Measurements from ENCODE around the gene EPS8L1.
"Not testable (repeated sequence)": the region's sequence is repeated elsewhere in the genome, so short reads cannot be mapped to it uniquely, and the experiment has no call there.

The EPS8L1 gene

GRCh38 chr19:55096061-55096701 lies 20.5 kb downstream of the EPS8L1 start:
- DNase-seq = no peak

GRCh38 chr19:55097864-55098715 lies 22.4 kb downstream of the EPS8L1 start:
- DNase-seq = no peak

- DNase-seq = no peak
These were observed 23.3 kb downstream of the EPS8L1 start for GRCh38 chr19:55098716-55099556.

GRCh38 chr19:55099557-55100506 lies 24.2 kb downstream of the EPS8L1 start:
- DNase-seq = no peak

- DNase-seq = no peak
These were observed 25.6 kb downstream of the EPS8L1 start for GRCh38 chr19:55101261-55101660.

- no peak for DNase-seq
These were observed 27.5 kb downstream of the EPS8L1 start for GRCh38 chr19:55103190-55103589.

GRCh38 chr19:55105237-55105636 lies 29.6 kb downstream of the EPS8L1 start:
- no peak for DNase-seq

GRCh38 chr19:55106591-55106990 lies 30.9 kb downstream of the EPS8L1 start:
- DNase-seq = no peak

GRCh38 chr19:55107252-55107651 lies 31.6 kb downstream of the EPS8L1 start:
- not testable (repeated sequence) for DNase-seq

GRCh38 chr19:55109527-55110291 lies 34.0 kb downstream of the EPS8L1 start:
- DNase-seq = no peak

- no peak for DNase-seq
These were observed 35.7 kb downstream of the EPS8L1 start for GRCh38 chr19:55111238-55111831.

GRCh38 chr19:55112246-55112776 lies 36.6 kb downstream of the EPS8L1 start:
- no peak for DNase-seq

GRCh38 chr19:55112777-55113569 lies 37.3 kb downstream of the EPS8L1 start:
- no peak for DNase-seq

GRCh38 chr19:55113570-55114039 lies 37.9 kb downstream of the EPS8L1 start:
- no peak for DNase-seq

- no peak for DNase-seq
These were observed 39.0 kb downstream of the EPS8L1 start for GRCh38 chr19:55114566-55115145.

GRCh38 chr19:55115446-55116065 lies 39.9 kb downstream of the EPS8L1 start:
- DNase-seq = no peak

- DNase-seq = peak; percentile 37
These were observed 40.7 kb downstream of the EPS8L1 start for GRCh38 chr19:55116232-55116858.
